ENCODE measurements around the gene BACE1-AS.
"Not testable (repeated sequence)": the region's sequence is repeated elsewhere in the genome, so short reads cannot be mapped to it uniquely, and the experiment has no call there.

Gene BACE1-AS

GRCh38 chr11:117290809-117291396 is at the start of gene BACE1-AS:
Gene BACE1-AS (plus strand): TSS chr11:117291346.
- Histone ChIP-seq H3K4me1 (ENCODE audit: insufficient read depth, low read length) (no peaks in the 10 kb centered on the region), H3K27me3 (ENCODE audit: insufficient read depth, low read length) (no peaks in the 10 kb centered on the region), H3K9me3 (ENCODE audit: insufficient read depth, low read depth, low read length) (no peaks in the 10 kb centered on the region), H3K4me3 (ENCODE audit: low read length) (no peak within 1 kb of the TSS), H3K9ac (ENCODE audit: low read depth, low read length) (no peak within 1 kb of the TSS), H3K36me3 (ENCODE audit: insufficient read depth, low read depth, low read length) (peaks cover 53% of the 10 kb centered on the region), H3K27ac (ENCODE audit: low read length) (no peak within 1 kb of the TSS)

DNA sequence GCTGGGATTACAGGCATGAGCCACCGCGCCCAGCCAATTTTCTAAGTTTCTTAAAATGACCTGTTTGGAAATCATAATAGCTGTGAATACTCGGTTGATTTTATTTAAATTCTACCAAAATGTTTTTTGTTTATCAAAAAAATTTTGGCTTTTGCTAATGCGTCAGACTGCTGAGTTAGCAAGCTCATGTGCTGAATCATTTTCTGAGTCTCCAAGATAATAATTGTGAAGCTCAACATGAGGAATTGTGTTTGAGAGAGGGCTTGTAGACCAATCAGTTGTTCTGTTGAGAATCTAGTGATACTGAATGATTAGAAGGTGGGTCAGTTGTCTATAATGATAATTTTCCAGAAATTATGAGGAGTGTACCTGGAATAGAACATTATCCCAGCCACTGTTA is 42.8 kb upstream of the BACE1-AS start:
- Histone ChIP-seq H3K4me3 (ENCODE audit: low read length) (no peak overlapping the region), H3K9me3 (ENCODE audit: insufficient read depth, low read depth, low read length) (no peaks in the 10 kb centered on the region), H3K9ac (ENCODE audit: low read depth, low read length) (no peak overlapping the region), H3K27me3 (ENCODE audit: insufficient read depth, low read length) (no peaks in the 10 kb centered on the region), H3K27ac (ENCODE audit: low read length) (no peak overlapping the region), H3K4me1 (ENCODE audit: insufficient read depth, low read length) (no peaks in the 10 kb centered on the region), H3K36me3 (ENCODE audit: insufficient read depth, low read depth, low read length) (peaks cover 73% of the 10 kb centered on the region)

DNA sequence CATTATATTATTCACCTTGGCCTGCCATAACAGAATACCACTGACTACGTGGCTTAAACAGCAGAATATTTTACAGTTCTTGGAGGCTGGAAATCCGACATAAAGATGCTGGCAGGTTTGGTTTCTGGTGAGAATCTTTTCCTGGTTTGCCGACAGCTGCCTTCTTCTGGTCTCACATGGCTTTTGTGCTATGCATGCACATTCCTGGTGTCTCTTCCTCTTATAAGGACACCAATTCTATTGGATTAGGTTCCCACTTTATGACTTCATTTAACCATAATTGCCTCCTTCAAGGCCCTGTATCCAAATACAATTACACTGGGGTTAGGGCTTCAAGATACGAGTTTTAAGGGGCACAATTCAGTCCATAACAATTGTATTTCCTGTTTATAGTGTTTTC is 41.6 kb upstream of the BACE1-AS start:
- H3K27ac ChIP-seq (ENCODE audit: low read length) = no peak overlapping the region
- H3K27me3 ChIP-seq (ENCODE audit: insufficient read depth, low read length) = no peaks in the 10 kb centered on the region
- H3K36me3 ChIP-seq (ENCODE audit: insufficient read depth, low read depth, low read length) = peaks cover 71% of the 10 kb centered on the region
- no peak overlapping the region for H3K4me3 ChIP-seq (ENCODE audit: low read length)
- H3K4me1 ChIP-seq (ENCODE audit: insufficient read depth, low read length) = no peaks in the 10 kb centered on the region
- no peak overlapping the region for H3K9ac ChIP-seq (ENCODE audit: low read depth, low read length)
- no peaks in the 10 kb centered on the region for H3K9me3 ChIP-seq (ENCODE audit: insufficient read depth, low read depth, low read length)

GRCh38 chr11:117251506-117251905 is 39.6 kb upstream of the BACE1-AS start:
- H3K27me3 ChIP-seq (ENCODE audit: insufficient read depth, low read length) = no peaks in the 10 kb centered on the region
- no peak overlapping the region for H3K27ac ChIP-seq (ENCODE audit: low read length)
- no peaks in the 10 kb centered on the region for H3K4me1 ChIP-seq (ENCODE audit: insufficient read depth, low read length)
- no peaks in the 10 kb centered on the region for H3K9me3 ChIP-seq (ENCODE audit: insufficient read depth, low read depth, low read length)
- H3K9ac ChIP-seq (ENCODE audit: low read depth, low read length) = no peak overlapping the region
- no peak overlapping the region for H3K4me3 ChIP-seq (ENCODE audit: low read length)
- H3K36me3 ChIP-seq (ENCODE audit: insufficient read depth, low read depth, low read length) = peaks cover 60% of the 10 kb centered on the region

GRCh38 chr11:117255966-117256365 is 35.2 kb upstream of the BACE1-AS start:
- Histone ChIP-seq H3K36me3 (ENCODE audit: insufficient read depth, low read depth, low read length) (peaks cover 40% of the 10 kb centered on the region), H3K4me3 (ENCODE audit: low read length) (no peak overlapping the region), H3K9me3 (ENCODE audit: insufficient read depth, low read depth, low read length) (no peaks in the 10 kb centered on the region), H3K27ac (ENCODE audit: low read length) (no peak overlapping the region), H3K4me1 (ENCODE audit: insufficient read depth, low read length) (no peaks in the 10 kb centered on the region), H3K27me3 (ENCODE audit: insufficient read depth, low read length) (no peaks in the 10 kb centered on the region), H3K9ac (ENCODE audit: low read depth, low read length) (no peak overlapping the region)

- H3K4me3 ChIP-seq (ENCODE audit: low read length) = no peak overlapping the region
- H3K9me3 ChIP-seq (ENCODE audit: insufficient read depth, low read depth, low read length) = no peaks in the 10 kb centered on the region
- H3K9ac ChIP-seq (ENCODE audit: low read depth, low read length) = no peak overlapping the region
- H3K36me3 ChIP-seq (ENCODE audit: insufficient read depth, low read depth, low read length) = peaks cover 40% of the 10 kb centered on the region
- no peak overlapping the region for H3K27ac ChIP-seq (ENCODE audit: low read length)
- H3K27me3 ChIP-seq (ENCODE audit: insufficient read depth, low read length) = no peaks in the 10 kb centered on the region
- no peaks in the 10 kb centered on the region for H3K4me1 ChIP-seq (ENCODE audit: insufficient read depth, low read length)
These were observed 34.6 kb upstream of the BACE1-AS start for GRCh38 chr11:117256573-117256972.

DNA sequence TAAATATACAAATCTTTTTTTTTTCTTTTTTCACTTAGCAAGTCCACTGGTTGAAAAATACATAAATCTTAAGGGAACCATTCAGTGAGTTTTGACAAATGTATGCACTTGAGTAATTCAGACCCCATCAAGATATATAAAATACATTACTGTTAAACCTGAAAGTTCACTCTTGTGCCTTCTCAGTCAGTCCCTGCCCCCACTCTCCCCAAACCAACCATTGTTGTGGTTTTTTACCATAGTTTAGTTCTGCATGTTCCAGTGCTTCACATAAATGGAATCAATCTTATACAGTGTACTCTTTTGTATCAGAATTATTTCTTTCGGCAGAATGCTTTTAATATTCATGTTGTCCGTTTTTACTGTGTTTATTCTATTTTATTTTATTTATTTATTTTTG is 32.6 kb upstream of the BACE1-AS start:
- Histone ChIP-seq H3K36me3 (ENCODE audit: insufficient read depth, low read depth, low read length) (peaks cover 31% of the 10 kb centered on the region; the same call in 1 of the 2 replicates), H3K27ac (ENCODE audit: low read length) (no peak overlapping the region), H3K27me3 (ENCODE audit: insufficient read depth, low read length) (no peaks in the 10 kb centered on the region), H3K4me3 (ENCODE audit: low read length) (no peak overlapping the region), H3K4me1 (ENCODE audit: insufficient read depth, low read length) (no peaks in the 10 kb centered on the region), H3K9me3 (ENCODE audit: insufficient read depth, low read depth, low read length) (no peaks in the 10 kb centered on the region), H3K9ac (ENCODE audit: low read depth, low read length) (no peak overlapping the region)

DNA sequence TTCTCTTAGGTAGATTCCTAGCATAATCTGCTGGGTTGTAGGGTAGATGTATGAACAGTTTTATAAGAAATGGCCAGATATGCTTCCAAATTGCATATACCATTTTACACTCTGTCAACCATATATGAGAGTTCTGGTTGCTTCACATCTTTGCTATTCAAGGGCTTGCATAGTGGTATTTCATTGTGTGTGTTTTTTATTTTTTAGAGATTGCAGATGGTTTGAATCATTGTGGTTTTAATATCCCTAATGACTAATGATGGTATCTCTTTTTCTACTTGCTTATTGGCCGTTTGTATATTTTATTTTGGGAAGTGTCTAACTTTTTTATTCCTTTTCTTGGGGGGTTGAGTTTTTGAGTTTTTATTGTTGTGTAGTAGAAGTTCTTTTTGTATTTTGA is 31.7 kb upstream of the BACE1-AS start:
- peaks cover 24% of the 10 kb centered on the region; the same call in 1 of the 2 replicates for H3K36me3 ChIP-seq (ENCODE audit: insufficient read depth, low read depth, low read length)
- H3K4me3 ChIP-seq (ENCODE audit: low read length) = no peak overlapping the region
- H3K27me3 ChIP-seq (ENCODE audit: insufficient read depth, low read length) = no peaks in the 10 kb centered on the region
- no peaks in the 10 kb centered on the region for H3K4me1 ChIP-seq (ENCODE audit: insufficient read depth, low read length)
- H3K27ac ChIP-seq (ENCODE audit: low read length) = no peak overlapping the region
- no peaks in the 10 kb centered on the region for H3K9me3 ChIP-seq (ENCODE audit: insufficient read depth, low read depth, low read length)
- no peak overlapping the region for H3K9ac ChIP-seq (ENCODE audit: low read depth, low read length)

GRCh38 chr11:117264624-117265323 is 26.4 kb upstream of the BACE1-AS start:
- H3K36me3 ChIP-seq (ENCODE audit: insufficient read depth, low read depth, low read length) = peaks cover 19% of the 10 kb centered on the region
- not testable (repeated sequence) for H3K9ac ChIP-seq (ENCODE audit: low read depth, low read length); H3K27me3 ChIP-seq (ENCODE audit: insufficient read depth, low read length); H3K9me3 ChIP-seq (ENCODE audit: insufficient read depth, low read depth, low read length); H3K4me3 ChIP-seq (ENCODE audit: low read length); H3K4me1 ChIP-seq (ENCODE audit: insufficient read depth, low read length); H3K27ac ChIP-seq (ENCODE audit: low read length)

GRCh38 chr11:117265745-117266144 is 25.4 kb upstream of the BACE1-AS start:
- Histone ChIP-seq H3K4me1 (ENCODE audit: insufficient read depth, low read length) (no peaks in the 10 kb centered on the region; the same call in 1 of the 2 replicates), H3K27ac (ENCODE audit: low read length) (no peak overlapping the region), H3K4me3 (ENCODE audit: low read length) (no peak overlapping the region), H3K9ac (ENCODE audit: low read depth, low read length) (no peak overlapping the region), H3K27me3 (ENCODE audit: insufficient read depth, low read length) (no peaks in the 10 kb centered on the region), H3K9me3 (ENCODE audit: insufficient read depth, low read depth, low read length) (no peaks in the 10 kb centered on the region), H3K36me3 (ENCODE audit: insufficient read depth, low read depth, low read length) (peaks cover 11% of the 10 kb centered on the region)

GRCh38 chr11:117269856-117270255 is 21.3 kb upstream of the BACE1-AS start:
- Histone ChIP-seq H3K27me3 (ENCODE audit: insufficient read depth, low read length) (no peaks in the 10 kb centered on the region), H3K4me3 (ENCODE audit: low read length) (no peak overlapping the region), H3K9me3 (ENCODE audit: insufficient read depth, low read depth, low read length) (no peaks in the 10 kb centered on the region), H3K36me3 (ENCODE audit: insufficient read depth, low read depth, low read length) (peaks cover 6% of the 10 kb centered on the region; the same call in 1 of the 2 replicates), H3K27ac (ENCODE audit: low read length) (no peak overlapping the region), H3K9ac (ENCODE audit: low read depth, low read length) (no peak overlapping the region), H3K4me1 (ENCODE audit: insufficient read depth, low read length) (peaks cover 4% of the 10 kb centered on the region; the same call in 1 of the 2 replicates)

DNA sequence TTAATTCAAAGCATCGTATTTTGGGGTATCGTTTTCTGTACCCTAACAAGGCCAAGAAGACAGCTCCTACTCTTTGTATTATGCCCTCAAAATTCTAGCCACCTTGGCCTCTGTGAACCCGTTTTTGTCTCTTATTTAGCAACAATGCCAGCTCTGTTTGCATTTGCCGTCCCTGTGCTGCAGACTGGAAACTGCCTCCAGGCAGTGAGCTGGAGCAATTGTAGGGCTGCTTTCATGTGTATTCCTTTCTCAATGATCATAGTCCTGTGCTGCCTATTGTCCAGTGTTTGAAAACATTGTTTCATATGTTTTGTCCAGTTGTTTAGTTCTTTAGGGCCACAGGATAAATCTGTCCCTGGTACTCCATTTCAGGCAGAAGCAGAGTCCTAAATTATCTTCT is 19.9 kb upstream of the BACE1-AS start:
- H3K4me1 ChIP-seq (ENCODE audit: insufficient read depth, low read length) = peaks cover 4% of the 10 kb centered on the region; the same call in 1 of the 2 replicates
- peaks cover 9% of the 10 kb centered on the region for H3K36me3 ChIP-seq (ENCODE audit: insufficient read depth, low read depth, low read length)
- H3K4me3 ChIP-seq (ENCODE audit: low read length) = no peak overlapping the region
- no peak overlapping the region for H3K9ac ChIP-seq (ENCODE audit: low read depth, low read length)
- H3K27me3 ChIP-seq (ENCODE audit: insufficient read depth, low read length) = no peaks in the 10 kb centered on the region
- no peaks in the 10 kb centered on the region for H3K9me3 ChIP-seq (ENCODE audit: insufficient read depth, low read depth, low read length)
- no peak overlapping the region for H3K27ac ChIP-seq (ENCODE audit: low read length)
